ENCODE data around the gene TNS4. TPM values are rescaled to one million over a fixed set of nuclear protein-coding genes. Genes with fewer than 3 reads are reported as not detected.

TNS4 gene
- total RNA-seq, 2 donors from 2014 or later: 0.89 to 2.5 TPM

GRCh38 chr17:40440166-40440565, 61.3 kb downstream of the TNS4 start:
- Histone ChIP-seq H3K9ac (ENCODE audit: extremely low read depth, low read length, poor library complexity, severe bottlenecking) (no peak overlapping the region), H3K4me3 (ENCODE audit: low read length) (no peak overlapping the region), H3K9me3 (ENCODE audit: control insufficient read depth, low read length) (no peaks in the 10 kb centered on the region), H3K36me3 (ENCODE audit: control insufficient read depth, insufficient read depth, low read length) (no peaks in the 10 kb centered on the region), H3K27me3 (ENCODE audit: control insufficient read depth, insufficient read depth, low read length, poor library complexity, severe bottlenecking) (peaks cover 4% of the 10 kb centered on the region), H3K4me1 (ENCODE audit: control insufficient read depth, insufficient read depth, low read length) (peaks cover 4% of the 10 kb centered on the region), H3K27ac (ENCODE audit: low read depth, low read length) (no peak overlapping the region)
- Mint-ChIP-seq H3K27me3 (ENCODE audit: insufficient read depth) (peaks cover 14% of the 10 kb centered on the region), H3K36me3 (ENCODE audit: low read depth) (no peaks in the 10 kb centered on the region), H3K4me3 (no peak overlapping the region), H3K4me1 (peaks cover 16% of the 10 kb centered on the region), H3K9me3 (no peaks in the 10 kb centered on the region), H3K27ac (no peak overlapping the region)
- 93 to 96% methylated on average over 4 of the region's 4 CpGs for WGBS, 2 experiments (ENCODE audit: insufficient coverage in 1 of 2, insufficient read length in 1 of 2)
- no peak for TF ChIP-seq CTCF (conservative IDR thresholded peaks at IDR 0.05)
- no peak for DNase-seq

- H3K27ac ChIP-seq (ENCODE audit: low read depth, low read length): no peak overlapping the region
- Mint-ChIP-seq H3K27ac (no peak overlapping the region), H3K36me3 (ENCODE audit: low read depth) (no peaks in the 10 kb centered on the region), H3K27me3 (ENCODE audit: insufficient read depth) (peaks cover 5% of the 10 kb centered on the region), H3K9me3 (no peaks in the 10 kb centered on the region), H3K4me1 (peaks cover 2% of the 10 kb centered on the region), H3K4me3 (no peak overlapping the region)
- peaks cover under 1% of the 10 kb centered on the region for H3K27me3 ChIP-seq (ENCODE audit: control insufficient read depth, insufficient read depth, low read length, poor library complexity, severe bottlenecking)
- H3K4me1 ChIP-seq (ENCODE audit: control insufficient read depth, insufficient read depth, low read length): no peaks in the 10 kb centered on the region
- no peak overlapping the region for H3K4me3 ChIP-seq (ENCODE audit: low read length)
- no peak for TF ChIP-seq CTCF (conservative IDR thresholded peaks at IDR 0.05)
- no peak for DNase-seq
- H3K9me3 ChIP-seq (ENCODE audit: control insufficient read depth, low read length): no peaks in the 10 kb centered on the region
- H3K9ac ChIP-seq (ENCODE audit: extremely low read depth, low read length, poor library complexity, severe bottlenecking): no peak overlapping the region
- WGBS, 2 experiments (ENCODE audit: insufficient coverage in 1 of 2, insufficient read length in 1 of 2): 89 to 92% methylated on average over 3 to 5 of the region's 5 CpGs
- H3K36me3 ChIP-seq (ENCODE audit: control insufficient read depth, insufficient read depth, low read length): no peaks in the 10 kb centered on the region
Measured at GRCh38 chr17:40437095-40437732, 64.2 kb downstream of the TNS4 start.

- Histone ChIP-seq H3K27ac (ENCODE audit: low read depth, low read length) (no peak overlapping the region), H3K36me3 (ENCODE audit: control insufficient read depth, insufficient read depth, low read length) (no peaks in the 10 kb centered on the region), H3K4me3 (ENCODE audit: low read length) (no peak overlapping the region), H3K9ac (ENCODE audit: extremely low read depth, low read length, poor library complexity, severe bottlenecking) (no peak overlapping the region), H3K9me3 (ENCODE audit: control insufficient read depth, low read length) (no peaks in the 10 kb centered on the region), H3K4me1 (ENCODE audit: control insufficient read depth, insufficient read depth, low read length) (no peaks in the 10 kb centered on the region), H3K27me3 (ENCODE audit: control insufficient read depth, insufficient read depth, low read length, poor library complexity, severe bottlenecking) (no peaks in the 10 kb centered on the region)
- no peaks in the 10 kb centered on the region for H3K9me3 Mint-ChIP-seq
- TF ChIP-seq CTCF (conservative IDR thresholded peaks at IDR 0.05): no peak
- no peaks in the 10 kb centered on the region for H3K36me3 Mint-ChIP-seq (ENCODE audit: low read depth)
- DNase-seq: no peak
- H3K27me3 Mint-ChIP-seq (ENCODE audit: insufficient read depth): peaks cover 4% of the 10 kb centered on the region
- no peak overlapping the region for H3K27ac Mint-ChIP-seq
- WGBS, 2 experiments (ENCODE audit: insufficient coverage in 1 of 2, insufficient read length in 1 of 2): 91 to 92% methylated on average over 3 to 5 of the region's 5 CpGs
- H3K4me3 Mint-ChIP-seq: no peak overlapping the region
- H3K4me1 Mint-ChIP-seq: peaks cover 5% of the 10 kb centered on the region
Measured at GRCh38 chr17:40436636-40437035, 64.8 kb downstream of the TNS4 start.

Measured in endodermal cell (in vitro differentiated cells).